Measurements from ENCODE around the gene TTI1. TPM values are rescaled to one million over a fixed set of nuclear protein-coding genes. Genes with fewer than 3 reads are reported as not detected.

The TTI1 gene
- total RNA-seq, 6 experiments from 2014 or later = 11.8 to 17.9 (median 14.1) TPM

DNA sequence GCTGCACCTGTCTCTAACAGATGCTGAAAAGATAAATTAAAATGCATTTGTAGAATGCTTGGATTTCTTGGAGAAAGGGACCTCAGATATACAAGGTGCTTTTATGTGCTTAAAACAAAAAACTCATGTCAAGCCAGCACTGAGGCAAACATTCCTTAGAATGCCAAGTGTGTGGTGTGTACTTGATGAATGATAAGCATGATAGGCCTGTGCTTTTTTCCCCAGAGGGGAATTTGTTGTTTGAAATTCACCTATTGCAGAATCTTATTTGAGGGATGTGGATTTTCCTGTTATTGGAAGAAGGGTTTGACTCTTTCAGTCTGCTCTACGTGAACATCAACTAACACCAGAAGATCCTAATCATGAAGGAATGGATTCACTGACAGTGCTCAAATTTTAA is 28.8 kb downstream of the TTI1 start:
- peak overlapping the region; percentile 15; the same call in 1 of the 2 replicates for H3K27ac Mint-ChIP-seq
- no peak for TF ChIP-seq CTCF (IDR thresholded peaks at IDR 0.05)
- no peaks in the 10 kb centered on the region for H3K9me3 Mint-ChIP-seq
- H3K4me3 Mint-ChIP-seq = no peak overlapping the region
- no peak for DNase-seq
- peaks cover 23% of the 10 kb centered on the region for H3K36me3 Mint-ChIP-seq (ENCODE audit: low read depth)
- no peaks in the 10 kb centered on the region for H3K27me3 Mint-ChIP-seq (ENCODE audit: insufficient read depth)
- peaks cover 61% of the 10 kb centered on the region for H3K4me1 Mint-ChIP-seq (ENCODE audit: low read depth)

DNA sequence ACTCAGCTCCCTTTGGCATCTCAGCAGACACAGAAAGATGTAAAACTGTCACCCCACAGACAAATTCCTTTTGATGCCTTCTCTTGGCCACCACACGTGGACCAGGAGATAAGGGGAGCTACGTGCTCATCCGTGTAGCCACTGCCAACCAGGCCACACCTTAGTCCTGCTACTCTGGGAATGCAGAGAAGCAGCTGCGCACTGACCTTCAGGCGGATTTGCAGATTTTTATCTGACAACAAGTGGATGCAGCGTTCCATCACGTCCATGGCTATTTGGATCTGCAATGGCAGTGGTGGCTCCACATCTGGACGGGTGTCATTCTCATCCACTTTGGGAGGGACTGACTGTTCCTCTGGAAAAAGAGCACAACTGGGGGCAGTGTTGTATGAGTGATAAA is 30.8 kb downstream of the TTI1 start:
- DNase-seq = no peak
- H3K27ac Mint-ChIP-seq = peak overlapping the region; percentile 91
- H3K27me3 Mint-ChIP-seq (ENCODE audit: insufficient read depth) = no peaks in the 10 kb centered on the region; the same call in 1 of the 2 replicates
- peaks cover 64% of the 10 kb centered on the region for H3K4me1 Mint-ChIP-seq (ENCODE audit: low read depth)
- no peaks in the 10 kb centered on the region for H3K9me3 Mint-ChIP-seq
- peak overlapping the region; percentile 44; the same call in 1 of the 2 replicates for H3K4me3 Mint-ChIP-seq
- no peak for TF ChIP-seq CTCF (IDR thresholded peaks at IDR 0.05)
- H3K36me3 Mint-ChIP-seq (ENCODE audit: low read depth) = peaks cover 20% of the 10 kb centered on the region

DNA sequence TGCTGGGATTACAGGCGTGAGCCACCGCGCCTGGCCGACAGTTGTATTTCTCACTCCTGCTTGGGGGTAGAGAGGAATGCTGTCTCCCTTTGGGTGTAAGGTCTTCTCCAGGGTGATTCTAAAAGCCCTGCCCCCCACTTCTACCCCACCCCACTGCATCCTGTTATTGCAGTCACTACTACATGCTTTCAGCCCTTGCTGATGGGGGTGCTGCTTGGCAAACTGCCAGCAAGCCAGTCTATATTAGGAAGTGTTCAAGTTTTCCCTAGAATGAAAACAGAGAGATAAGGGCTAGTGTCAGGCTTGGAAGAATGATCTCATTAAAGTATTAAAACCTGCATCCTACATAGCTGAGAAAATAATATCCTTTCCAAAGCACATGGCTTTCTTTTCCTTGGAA is 31.3 kb downstream of the TTI1 start:
- no peak for DNase-seq
- H3K9me3 Mint-ChIP-seq = no peaks in the 10 kb centered on the region
- no peak for TF ChIP-seq CTCF (IDR thresholded peaks at IDR 0.05)
- peaks cover 20% of the 10 kb centered on the region for H3K36me3 Mint-ChIP-seq (ENCODE audit: low read depth)
- peak overlapping the region; percentile 44; the same call in 1 of the 2 replicates for H3K4me3 Mint-ChIP-seq
- H3K27me3 Mint-ChIP-seq (ENCODE audit: insufficient read depth) = no peaks in the 10 kb centered on the region; the same call in 1 of the 2 replicates
- peaks cover 64% of the 10 kb centered on the region for H3K4me1 Mint-ChIP-seq (ENCODE audit: low read depth)
- H3K27ac Mint-ChIP-seq = peak overlapping the region; percentile 91

DNA sequence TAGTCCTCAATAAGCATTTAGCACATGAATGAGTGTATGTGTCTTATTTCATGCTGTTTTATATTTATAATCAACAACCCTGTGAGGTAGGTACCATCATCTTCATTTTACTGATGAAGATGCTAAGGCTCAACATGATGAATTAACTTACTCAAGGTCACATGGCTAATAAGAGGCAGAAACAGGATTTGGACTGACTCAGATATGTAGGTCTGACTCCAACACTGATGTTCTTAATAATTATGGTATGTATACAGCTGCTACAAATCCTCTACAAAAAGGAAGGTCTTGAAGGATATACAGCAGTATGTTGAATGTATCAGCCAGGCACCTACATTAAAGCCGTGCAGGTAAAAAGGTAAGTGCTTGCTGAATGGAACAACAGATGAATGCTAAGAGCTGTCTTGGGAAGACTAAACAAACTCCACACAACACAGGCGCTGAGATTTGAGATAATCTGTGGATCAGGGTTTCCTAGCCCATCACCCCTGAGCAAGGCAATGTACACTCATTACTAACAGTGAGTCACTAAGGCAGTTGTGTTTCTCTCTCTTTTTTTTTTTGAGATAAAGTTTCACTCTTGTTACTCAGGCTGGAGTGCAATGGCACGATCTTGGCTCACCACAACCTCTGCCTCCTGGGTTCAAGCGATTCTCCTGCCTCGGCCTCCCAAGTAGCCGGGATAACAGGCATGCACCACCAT is 31.9 kb downstream of the TTI1 start:
- H3K9me3 Mint-ChIP-seq = no peaks in the 10 kb centered on the region
- H3K27me3 Mint-ChIP-seq (ENCODE audit: insufficient read depth) = no peaks in the 10 kb centered on the region; the same call in 1 of the 2 replicates
- H3K27ac Mint-ChIP-seq = peak overlapping the region; percentile 91
- no peak for TF ChIP-seq CTCF (IDR thresholded peaks at IDR 0.05)
- H3K4me3 Mint-ChIP-seq = peak overlapping the region; percentile 56
- H3K36me3 Mint-ChIP-seq (ENCODE audit: low read depth) = peaks cover 20% of the 10 kb centered on the region
- DNase-seq = peak; percentile 77
- H3K4me1 Mint-ChIP-seq (ENCODE audit: low read depth) = peaks cover 60% of the 10 kb centered on the region

- no peaks in the 10 kb centered on the region for H3K9me3 Mint-ChIP-seq
- peaks cover 52% of the 10 kb centered on the region for H3K4me1 Mint-ChIP-seq (ENCODE audit: low read depth)
- H3K4me3 Mint-ChIP-seq = no peak overlapping the region
- TF ChIP-seq CTCF (IDR thresholded peaks at IDR 0.05) = no peak
- no peak for DNase-seq
- H3K27ac Mint-ChIP-seq = peak overlapping the region; percentile 42; the same call in 1 of the 2 replicates
- peaks cover 20% of the 10 kb centered on the region for H3K36me3 Mint-ChIP-seq (ENCODE audit: low read depth)
- no peaks in the 10 kb centered on the region; the same call in 1 of the 2 replicates for H3K27me3 Mint-ChIP-seq (ENCODE audit: insufficient read depth)
Observed at GRCh38 chr20:38000293-38000692, 33.0 kb downstream of the TTI1 start.
